ENCODE measurements around the gene SLC29A4. TPM values are rescaled to one million over a fixed set of nuclear protein-coding genes. Genes with fewer than 3 reads are reported as not detected.

SLC29A4 gene
- total and polyA plus RNA-seq, 2 donors (not counting 3 experiments of a cell fraction or from before 2014, with no cell fraction given): 5.2 to 7.7 TPM

DNA sequence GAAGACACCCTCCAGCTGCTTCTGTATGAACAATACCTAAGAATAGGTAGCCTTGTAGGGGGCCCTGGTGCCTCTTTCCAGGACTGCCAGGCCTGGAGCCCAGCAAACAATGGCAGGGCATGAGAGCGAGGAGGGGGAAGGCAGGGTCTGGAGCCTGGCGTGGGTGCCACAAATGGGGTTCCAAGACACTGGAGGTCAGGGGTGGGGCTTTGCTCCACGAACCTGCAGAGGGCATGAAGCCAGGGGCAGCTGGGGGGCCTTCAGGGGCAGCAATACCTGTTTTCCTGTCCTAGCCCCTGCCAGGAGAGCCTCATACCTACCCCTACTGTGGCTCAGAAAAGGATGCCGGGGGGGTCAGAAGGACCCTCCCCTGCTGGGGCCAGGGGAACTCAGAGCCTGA, 61.6 kb downstream of the SLC29A4 start:
- dilution Hi-C loops (cut with MboI; ENCODE audit: extremely low pct_ligation_motif_present, low sequenced_read_pairs) (no loop called here), intact Hi-C loops (cut with micrococcal nuclease) (no loop called here)
- no TSS peak for BruUV-seq (replicated peaks)
- TF ChIP-seq, protein P1, sequence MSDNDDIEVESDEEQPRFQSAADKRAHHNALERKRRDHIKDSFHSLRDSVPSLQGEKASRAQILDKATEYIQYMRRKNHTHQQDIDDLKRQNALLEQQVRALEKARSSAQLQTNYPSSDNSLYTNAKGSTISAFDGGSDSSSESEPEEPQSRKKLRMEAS (IDR thresholded peaks at IDR 0.05; ENCODE audit: insufficient read depth, insufficient read length): no peak
- TF ChIP-seq GATA2 (IDR thresholded peaks at IDR 0.05; ENCODE audit: insufficient read depth, insufficient read length, low read depth, low read length) (no peak), POLR2A (IDR thresholded peaks at IDR 0.05; ENCODE audit: low read depth, low read length) (no peak), FOS (IDR thresholded peaks at IDR 0.05; ENCODE audit: borderline replicate concordance, insufficient read depth, low read length) (no peak), EZH2 (IDR thresholded peaks at IDR 0.05; ENCODE audit: borderline replicate concordance, low read depth, low read length, severe bottlenecking) (no peak), POLR2AphosphoS5 (IDR thresholded peaks at IDR 0.05; ENCODE audit: insufficient read depth, low read depth, low read length) (no peak), MYC (IDR thresholded peaks at IDR 0.05; ENCODE audit: low read depth, low read length) (no peak), JUN (IDR thresholded peaks at IDR 0.05; ENCODE audit: borderline replicate concordance, insufficient read depth, insufficient read length, low read depth) (no peak)
- TF ChIP-seq, protein P2, sequence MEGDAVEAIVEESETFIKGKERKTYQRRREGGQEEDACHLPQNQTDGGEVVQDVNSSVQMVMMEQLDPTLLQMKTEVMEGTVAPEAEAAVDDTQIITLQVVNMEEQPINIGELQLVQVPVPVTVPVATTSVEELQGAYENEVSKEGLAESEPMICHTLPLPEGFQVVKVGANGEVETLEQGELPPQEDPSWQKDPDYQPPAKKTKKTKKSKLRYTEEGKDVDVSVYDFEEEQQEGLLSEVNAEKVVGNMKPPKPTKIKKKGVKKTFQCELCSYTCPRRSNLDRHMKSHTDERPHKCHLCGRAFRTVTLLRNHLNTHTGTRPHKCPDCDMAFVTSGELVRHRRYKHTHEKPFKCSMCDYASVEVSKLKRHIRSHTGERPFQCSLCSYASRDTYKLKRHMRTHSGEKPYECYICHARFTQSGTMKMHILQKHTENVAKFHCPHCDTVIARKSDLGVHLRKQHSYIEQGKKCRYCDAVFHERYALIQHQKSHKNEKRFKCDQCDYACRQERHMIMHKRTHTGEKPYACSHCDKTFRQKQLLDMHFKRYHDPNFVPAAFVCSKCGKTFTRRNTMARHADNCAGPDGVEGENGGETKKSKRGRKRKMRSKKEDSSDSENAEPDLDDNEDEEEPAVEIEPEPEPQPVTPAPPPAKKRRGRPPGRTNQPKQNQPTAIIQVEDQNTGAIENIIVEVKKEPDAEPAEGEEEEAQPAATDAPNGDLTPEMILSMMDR (IDR thresholded peaks at IDR 0.05; ENCODE audit: extremely low read depth in 1 of 2, insufficient read depth in 1 of 2, low read depth in 1 of 2, low read length in 2 of 2): no peak
- H3K4me1 ChIP-seq (ENCODE audit: control insufficient read depth, extremely low read depth, insufficient read depth, low read length): no peaks in the 10 kb centered on the region
- H3K9me1 ChIP-seq (replicated peaks; ENCODE audit: control insufficient read depth, extremely low read depth, insufficient read depth, low read length): no peaks in the 10 kb centered on the region
- FAIRE-seq (no peak), DNase-seq (ENCODE audit: low read depth, low spot score) (no peak)
- H4K20me1 ChIP-seq (replicated peaks; ENCODE audit: control insufficient read depth, extremely low read depth, insufficient read depth, low read length): no peaks in the 10 kb centered on the region
- H3K9ac ChIP-seq (replicated peaks; ENCODE audit: extremely low read depth, insufficient read depth, low read length): no peak overlapping the region
- no peak overlapping the region for H3K4me3 ChIP-seq (replicated peaks in 1 of 3; ENCODE audit: insufficient read depth in 1 of 3, low read depth in 1 of 3, low read length in 3 of 3)
- no peak overlapping the region for H3K4me2 ChIP-seq (ENCODE audit: insufficient read depth, low read length)
- ChIA-PET CTCF (interaction anchor here (1.0 kb wide), 1 partner anchor 22 kb away, joined by 3 read pairs; no protein-coding TSS in a partner anchor), POLR2A (no interaction called here)
- no peaks in the 10 kb centered on the region for H3K9me3 ChIP-seq (replicated peaks; ENCODE audit: control insufficient read depth, insufficient read depth, low read length)
- peaks cover 4 to 33% of the 10 kb centered on the region in 2 experiments for H3K36me3 ChIP-seq (ENCODE audit: control insufficient read depth in 2 of 2, extremely low read depth in 1 of 2, insufficient read depth in 2 of 2, low read length in 2 of 2)
- no peak overlapping the region for H3K27ac ChIP-seq (ENCODE audit: insufficient read depth, low read depth, low read length)
- H3K79me2 ChIP-seq (ENCODE audit: control insufficient read depth, insufficient read depth, low read length): no peaks in the 10 kb centered on the region
- no peaks in the 10 kb centered on the region for H3K27me3 ChIP-seq (ENCODE audit: control insufficient read depth in 2 of 2, insufficient read depth in 2 of 2, low read length in 2 of 2)
- no peak overlapping the region for H2AFZ ChIP-seq (ENCODE audit: low read depth, low read length)

Data from endothelial cell of umbilical vein (primary cell).